ENCODE measurements around the gene SMARCD2. TPM values are rescaled to one million over a fixed set of nuclear protein-coding genes. Genes with fewer than 3 reads are reported as not detected.
"Not testable (repeated sequence)": the region's sequence is repeated elsewhere in the genome, so short reads cannot be mapped to it uniquely, and the experiment has no call there.

Gene SMARCD2
- total RNA-seq, 1 donor from 2014 or later: 21.0 TPM

GRCh38 chr17:63880706-63881105 is 38.2 kb upstream of the SMARCD2 start:
- no peak for TF ChIP-seq CTCF (IDR thresholded peaks at IDR 0.05; ENCODE audit: borderline replicate concordance)

GRCh38 chr17:63878413-63878812 is 35.9 kb upstream of the SMARCD2 start:
- H3K36me3 ChIP-seq; intact Hi-C loops (cut with micrococcal nuclease); H3K4me1 ChIP-seq: not testable (repeated sequence)

More at GRCh38 chr17:63880706-63881105, 38.2 kb upstream of the SMARCD2 start:
- no peak for DNase-seq
- H3K27ac ChIP-seq (replicated peaks): no peak overlapping the region
- no peaks in the 10 kb centered on the region for H3K9me3 ChIP-seq (replicated peaks)
- H3K36me3 ChIP-seq: no peaks in the 10 kb centered on the region
- no peaks in the 10 kb centered on the region for H3K27me3 ChIP-seq (ENCODE audit: low read depth)
- intact Hi-C loops (cut with micrococcal nuclease): no loop called here
- H3K4me1 ChIP-seq: no peaks in the 10 kb centered on the region
- no peak overlapping the region for H3K4me3 ChIP-seq

GRCh38 chr17:63874693-63875092 is 32.2 kb upstream of the SMARCD2 start:
- H3K27ac ChIP-seq (replicated peaks); H3K9me3 ChIP-seq (replicated peaks); DNase-seq; intact Hi-C loops (cut with micrococcal nuclease); H3K4me1 ChIP-seq; H3K4me3 ChIP-seq; H3K27me3 ChIP-seq (ENCODE audit: low read depth); H3K36me3 ChIP-seq: not testable (repeated sequence)

More at GRCh38 chr17:63878413-63878812, 35.9 kb upstream of the SMARCD2 start:
- H3K27ac ChIP-seq (replicated peaks); DNase-seq; H3K4me3 ChIP-seq; H3K27me3 ChIP-seq (ENCODE audit: low read depth); H3K9me3 ChIP-seq (replicated peaks): not testable (repeated sequence)

- H3K36me3 ChIP-seq; H3K4me1 ChIP-seq; intact Hi-C loops (cut with micrococcal nuclease); DNase-seq; H3K27me3 ChIP-seq (ENCODE audit: low read depth); H3K9me3 ChIP-seq (replicated peaks); H3K4me3 ChIP-seq; H3K27ac ChIP-seq (replicated peaks): not testable (repeated sequence)
Measured at GRCh38 chr17:63874061-63874626, 31.7 kb upstream of the SMARCD2 start.

GRCh38 chr17:63873577-63873976 is 31.1 kb upstream of the SMARCD2 start, which contains the start of gene CSH2:
Gene CSH2, minus strand, starts transcription at chr17:63873677. Its CDS starts 63 bp downstream, at chr17:63873614.
- H3K27me3 ChIP-seq (ENCODE audit: low read depth); DNase-seq; H3K4me3 ChIP-seq; H3K4me1 ChIP-seq; H3K36me3 ChIP-seq; intact Hi-C loops (cut with micrococcal nuclease); H3K9me3 ChIP-seq (replicated peaks); H3K27ac ChIP-seq (replicated peaks): not testable (repeated sequence)

- H3K4me1 ChIP-seq; H3K9me3 ChIP-seq (replicated peaks); H3K27ac ChIP-seq (replicated peaks); H3K27me3 ChIP-seq (ENCODE audit: low read depth); DNase-seq; H3K36me3 ChIP-seq; H3K4me3 ChIP-seq; intact Hi-C loops (cut with micrococcal nuclease): not testable (repeated sequence)
Measured at GRCh38 chr17:63871646-63872365, 29.3 kb upstream of the SMARCD2 start.

- H3K27ac ChIP-seq (replicated peaks); DNase-seq; H3K9me3 ChIP-seq (replicated peaks); intact Hi-C loops (cut with micrococcal nuclease); H3K4me1 ChIP-seq; H3K36me3 ChIP-seq; H3K4me3 ChIP-seq; H3K27me3 ChIP-seq (ENCODE audit: low read depth): not testable (repeated sequence)
Measured at GRCh38 chr17:63870292-63870665, 27.8 kb upstream of the SMARCD2 start.

GRCh38 chr17:63869491-63870291 is 27.2 kb upstream of the SMARCD2 start:
- DNase-seq; H3K27ac ChIP-seq (replicated peaks); H3K27me3 ChIP-seq (ENCODE audit: low read depth); H3K9me3 ChIP-seq (replicated peaks); H3K4me3 ChIP-seq; H3K36me3 ChIP-seq; H3K4me1 ChIP-seq; intact Hi-C loops (cut with micrococcal nuclease): not testable (repeated sequence)

GRCh38 chr17:63866625-63867024 is 24.1 kb upstream of the SMARCD2 start:
- H3K27me3 ChIP-seq (ENCODE audit: low read depth); H3K36me3 ChIP-seq; H3K4me1 ChIP-seq; intact Hi-C loops (cut with micrococcal nuclease); H3K4me3 ChIP-seq; H3K27ac ChIP-seq (replicated peaks); H3K9me3 ChIP-seq (replicated peaks); DNase-seq: not testable (repeated sequence)
